Measurements from ENCODE around the gene DTD1. TPM values are rescaled to one million over a fixed set of nuclear protein-coding genes. Genes with fewer than 3 reads are reported as not detected.

Gene DTD1
- total RNA-seq, 2 experiments from 2014 or later = 27.6 to 43.0 TPM

DNA sequence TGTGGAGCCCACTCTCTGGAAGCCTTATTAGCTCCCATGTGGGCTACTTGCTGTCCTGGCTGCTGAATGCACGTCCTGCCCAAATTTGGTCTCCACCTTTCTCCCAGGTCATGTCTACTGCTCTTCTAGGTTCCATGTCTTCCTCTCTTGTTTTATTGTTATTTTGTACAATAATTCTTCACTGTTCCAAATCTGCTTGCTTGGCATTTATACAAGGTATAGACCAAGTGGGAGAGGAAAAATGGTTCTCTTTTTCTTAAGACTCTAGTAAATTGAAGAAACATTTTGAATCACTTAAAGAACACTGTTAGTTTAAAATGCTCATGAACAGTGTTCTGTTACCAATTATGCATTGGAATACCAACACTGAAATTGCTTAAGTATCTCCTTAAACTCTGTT lies 144.1 kb downstream of the DTD1 start:
- no peaks in the 10 kb centered on the region for H3K36me3 ChIP-seq (ENCODE audit: insufficient read depth, low read length)
- no peaks in the 10 kb centered on the region for H3K9me3 ChIP-seq (ENCODE audit: low read length)
- DNase-seq (ENCODE audit: low spot score) = no peak
- no peaks in the 10 kb centered on the region for H3K79me2 ChIP-seq (ENCODE audit: insufficient read depth, low read depth, low read length)
- no peaks in the 10 kb centered on the region for H3K9me2 ChIP-seq (ENCODE audit: insufficient read depth, low read length)
- no peak overlapping the region for H3K4me3 ChIP-seq (ENCODE audit: low read depth, low read length, poor library complexity, severe bottlenecking)
- TF ChIP-seq, protein P1, sequence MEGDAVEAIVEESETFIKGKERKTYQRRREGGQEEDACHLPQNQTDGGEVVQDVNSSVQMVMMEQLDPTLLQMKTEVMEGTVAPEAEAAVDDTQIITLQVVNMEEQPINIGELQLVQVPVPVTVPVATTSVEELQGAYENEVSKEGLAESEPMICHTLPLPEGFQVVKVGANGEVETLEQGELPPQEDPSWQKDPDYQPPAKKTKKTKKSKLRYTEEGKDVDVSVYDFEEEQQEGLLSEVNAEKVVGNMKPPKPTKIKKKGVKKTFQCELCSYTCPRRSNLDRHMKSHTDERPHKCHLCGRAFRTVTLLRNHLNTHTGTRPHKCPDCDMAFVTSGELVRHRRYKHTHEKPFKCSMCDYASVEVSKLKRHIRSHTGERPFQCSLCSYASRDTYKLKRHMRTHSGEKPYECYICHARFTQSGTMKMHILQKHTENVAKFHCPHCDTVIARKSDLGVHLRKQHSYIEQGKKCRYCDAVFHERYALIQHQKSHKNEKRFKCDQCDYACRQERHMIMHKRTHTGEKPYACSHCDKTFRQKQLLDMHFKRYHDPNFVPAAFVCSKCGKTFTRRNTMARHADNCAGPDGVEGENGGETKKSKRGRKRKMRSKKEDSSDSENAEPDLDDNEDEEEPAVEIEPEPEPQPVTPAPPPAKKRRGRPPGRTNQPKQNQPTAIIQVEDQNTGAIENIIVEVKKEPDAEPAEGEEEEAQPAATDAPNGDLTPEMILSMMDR (conservative IDR thresholded peaks at IDR 0.05; ENCODE audit: low read length) = no peak
- no peak for TF ChIP-seq EZH2phosphoT487 (IDR thresholded peaks at IDR 0.05; ENCODE audit: borderline replicate concordance, low read depth, low read length)
- peaks cover 35% of the 10 kb centered on the region for H3K4me1 ChIP-seq (ENCODE audit: insufficient read depth, low read length, poor library complexity, severe bottlenecking)
- POLR2A ChIA-PET = no interaction called here
- H3K27ac ChIP-seq (ENCODE audit: low read depth, low read length, poor library complexity, severe bottlenecking) = no peak overlapping the region
- H3K4me2 ChIP-seq (ENCODE audit: low read length) = no peak overlapping the region
- no TSS peak for BruUV-seq (replicated peaks)
- no peak overlapping the region for H2AFZ ChIP-seq (ENCODE audit: low read length)
- CTCF ChIA-PET (ENCODE audit: unreplicated experiment) = no interaction called here
- H4K20me1 ChIP-seq (ENCODE audit: insufficient read depth, low read length) = no peaks in the 10 kb centered on the region
- intact Hi-C loops (cut with micrococcal nuclease; ENCODE audit: unreplicated experiment) = no loop called here

DNA sequence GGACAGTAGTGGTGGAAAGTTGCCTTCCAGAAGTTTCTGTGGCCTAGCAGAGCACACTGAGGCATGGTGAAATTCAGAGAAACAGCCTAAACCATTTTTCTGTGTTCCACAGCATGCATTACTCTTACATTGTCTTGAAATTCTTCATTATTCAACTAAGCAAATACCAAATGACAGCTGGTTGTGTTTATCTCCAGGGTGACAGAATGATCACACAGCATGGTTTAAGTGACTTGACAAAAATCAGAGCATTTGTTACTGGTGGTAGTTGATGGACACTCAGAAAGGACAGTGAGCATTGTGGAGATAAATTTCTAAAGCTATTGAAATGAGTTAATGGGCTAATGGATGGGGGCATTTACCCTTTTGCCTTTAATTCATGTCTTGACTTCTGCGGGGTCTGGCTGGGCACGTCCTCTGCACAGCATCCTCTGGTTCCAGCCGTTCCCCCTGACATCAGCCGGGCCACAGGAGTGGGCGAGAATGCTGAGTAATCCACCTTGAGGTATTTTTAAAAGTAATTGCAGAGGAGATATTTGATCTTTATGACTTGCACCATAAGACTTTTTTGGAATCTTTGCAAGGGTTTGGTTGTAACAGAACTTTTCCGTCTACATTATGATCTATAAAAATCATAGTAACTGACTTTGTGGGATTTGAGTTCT lies 146.8 kb downstream of the DTD1 start:
- Histone ChIP-seq H3K9me3 (ENCODE audit: low read length) (no peaks in the 10 kb centered on the region), H3K4me1 (ENCODE audit: insufficient read depth, low read length, poor library complexity, severe bottlenecking) (peaks cover 8% of the 10 kb centered on the region), H3K4me3 (ENCODE audit: low read depth, low read length, poor library complexity, severe bottlenecking) (no peak overlapping the region), H3K4me2 (ENCODE audit: low read length) (no peak overlapping the region), H4K20me1 (ENCODE audit: insufficient read depth, low read length) (no peaks in the 10 kb centered on the region), H3K27ac (ENCODE audit: low read depth, low read length, poor library complexity, severe bottlenecking) (no peak overlapping the region), H3K36me3 (ENCODE audit: insufficient read depth, low read length) (no peaks in the 10 kb centered on the region), H3K9me2 (ENCODE audit: insufficient read depth, low read length) (no peaks in the 10 kb centered on the region), H2AFZ (ENCODE audit: low read length) (no peak overlapping the region), H3K79me2 (ENCODE audit: insufficient read depth, low read depth, low read length) (no peaks in the 10 kb centered on the region)
- TF ChIP-seq, protein P1 (conservative IDR thresholded peaks at IDR 0.05; ENCODE audit: low read length) = no peak
- no peak for TF ChIP-seq EZH2phosphoT487 (IDR thresholded peaks at IDR 0.05; ENCODE audit: borderline replicate concordance, low read depth, low read length)
- CTCF ChIA-PET (ENCODE audit: unreplicated experiment) = no interaction called here
- no peak for DNase-seq (ENCODE audit: low spot score)
- intact Hi-C loops (cut with micrococcal nuclease; ENCODE audit: unreplicated experiment) = no loop called here
- no TSS peak for BruUV-seq (replicated peaks)
- POLR2A ChIA-PET = no interaction called here

DNA sequence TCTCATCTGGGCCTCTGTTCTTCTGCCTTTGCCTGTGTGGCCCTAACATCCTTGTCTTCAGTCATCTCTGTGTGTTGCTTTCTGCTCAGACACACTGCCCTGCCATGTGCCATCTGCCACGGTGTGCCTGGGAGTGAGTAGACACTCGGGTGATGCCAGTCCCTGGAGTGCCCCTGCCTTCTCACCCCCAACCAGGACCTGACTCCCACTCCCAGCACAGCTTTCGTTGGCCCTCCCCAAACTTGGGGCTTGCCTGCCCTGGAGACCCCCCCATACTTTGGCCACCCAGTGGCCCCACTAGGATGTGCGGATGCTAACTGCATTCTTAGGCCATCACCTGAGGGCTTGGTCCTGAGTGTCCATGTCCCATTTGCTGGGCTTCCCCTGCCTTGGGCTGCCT lies 149.3 kb downstream of the DTD1 start:
- Histone ChIP-seq H4K20me1 (ENCODE audit: insufficient read depth, low read length) (no peaks in the 10 kb centered on the region), H3K9me2 (ENCODE audit: insufficient read depth, low read length) (no peaks in the 10 kb centered on the region), H3K4me3 (ENCODE audit: low read depth, low read length, poor library complexity, severe bottlenecking) (no peak overlapping the region), H3K4me1 (ENCODE audit: insufficient read depth, low read length, poor library complexity, severe bottlenecking) (no peaks in the 10 kb centered on the region), H2AFZ (ENCODE audit: low read length) (no peak overlapping the region), H3K27ac (ENCODE audit: low read depth, low read length, poor library complexity, severe bottlenecking) (no peak overlapping the region), H3K36me3 (ENCODE audit: insufficient read depth, low read length) (no peaks in the 10 kb centered on the region), H3K9me3 (ENCODE audit: low read length) (no peaks in the 10 kb centered on the region), H3K79me2 (ENCODE audit: insufficient read depth, low read depth, low read length) (no peaks in the 10 kb centered on the region), H3K4me2 (ENCODE audit: low read length) (no peak overlapping the region)
- intact Hi-C loops (cut with micrococcal nuclease; ENCODE audit: unreplicated experiment) = no loop called here
- DNase-seq (ENCODE audit: low spot score) = no peak
- ChIA-PET CTCF (ENCODE audit: unreplicated experiment) (no interaction called here), POLR2A (interaction anchor here (0.5 kb wide), 1 partner anchor 76 kb away, joined by 6 read pairs; no protein-coding TSS in a partner anchor)
- TF ChIP-seq, protein P1 (conservative IDR thresholded peaks at IDR 0.05; ENCODE audit: low read length) = no peak
- no peak for TF ChIP-seq EZH2phosphoT487 (IDR thresholded peaks at IDR 0.05; ENCODE audit: borderline replicate concordance, low read depth, low read length)
- BruUV-seq (replicated peaks) = no TSS peak
